ENCODE data around the gene ARSG. TPM values are rescaled to one million over a fixed set of nuclear protein-coding genes. Genes with fewer than 3 reads are reported as not detected.

ARSG gene
- total RNA-seq, 2 donors from 2014 or later = 0.24 to 0.79 TPM

- Histone ChIP-seq H3K9ac (ENCODE audit: low read depth in 2 of 2, low read length in 2 of 2) (peak overlapping the region; percentile 54 to 88), H3K27me3 (no peaks in the 10 kb centered on the region), H3K36me3 (no peaks in the 10 kb centered on the region), H3K27ac (peak overlapping the region; percentile 3), H3K4me3 (peak overlapping the region; percentile 76), H3K9me3 (no peaks in the 10 kb centered on the region), H3K4me1 (peaks cover 7% of the 10 kb centered on the region)
- DNase-seq = peak; percentile 99
- no peak for TF ChIP-seq CTCF (IDR thresholded peaks at IDR 0.05)
- intact Hi-C loops (cut with DNase I) = no loop called here
These were observed 166.4 kb downstream of the ARSG start for GRCh38 chr17:68457539-68458259.

- no peaks in the 10 kb centered on the region for H3K9me3 ChIP-seq
- peak overlapping the region; percentile 28 for H3K4me3 ChIP-seq
- TF ChIP-seq CTCF (IDR thresholded peaks at IDR 0.05) = no peak
- peak overlapping the region; percentile 54 to 88 for H3K9ac ChIP-seq (ENCODE audit: low read depth in 2 of 2, low read length in 2 of 2)
- no peaks in the 10 kb centered on the region for H3K36me3 ChIP-seq
- DNase-seq = no peak
- intact Hi-C loops (cut with DNase I) = no loop called here
- H3K4me1 ChIP-seq = peaks cover 7% of the 10 kb centered on the region
- no peaks in the 10 kb centered on the region for H3K27me3 ChIP-seq
- peak overlapping the region; percentile 3 for H3K27ac ChIP-seq
These were observed 167.2 kb downstream of the ARSG start for GRCh38 chr17:68458260-68459036.

- TF ChIP-seq CTCF (IDR thresholded peaks at IDR 0.05) = no peak
- no peak for DNase-seq
- H3K9me3 ChIP-seq = no peaks in the 10 kb centered on the region
- no peaks in the 10 kb centered on the region for H3K36me3 ChIP-seq
- no peak overlapping the region for H3K27ac ChIP-seq
- no peak overlapping the region for H3K4me3 ChIP-seq
- H3K9ac ChIP-seq (ENCODE audit: low read depth in 2 of 2, low read length in 2 of 2) = no peak overlapping the region
- intact Hi-C loops (cut with DNase I) = no loop called here
- peaks cover 7% of the 10 kb centered on the region for H3K4me1 ChIP-seq
- H3K27me3 ChIP-seq = no peaks in the 10 kb centered on the region
These were observed 167.8 kb downstream of the ARSG start for GRCh38 chr17:68459037-68459639.

GRCh38 chr17:68460146-68460545 is 168.9 kb downstream of the ARSG start:
- Histone ChIP-seq H3K36me3 (no peaks in the 10 kb centered on the region), H3K9ac (ENCODE audit: low read depth in 2 of 2, low read length in 2 of 2) (no peak overlapping the region), H3K27me3 (no peaks in the 10 kb centered on the region), H3K4me3 (no peak overlapping the region), H3K4me1 (peaks cover 7% of the 10 kb centered on the region), H3K27ac (no peak overlapping the region), H3K9me3 (no peaks in the 10 kb centered on the region)
- no peak for DNase-seq
- no peak for TF ChIP-seq CTCF (IDR thresholded peaks at IDR 0.05)
- intact Hi-C loops (cut with DNase I) = loop anchor here (5.0 to 10.0 kb wide), 3 partner anchors 198 to 295 kb away; no protein-coding TSS in a partner anchor

GRCh38 chr17:68460715-68461114 is 169.4 kb downstream of the ARSG start:
- no peak for TF ChIP-seq CTCF (IDR thresholded peaks at IDR 0.05)
- H3K4me1 ChIP-seq = peaks cover 5% of the 10 kb centered on the region

More at GRCh38 chr17:68460715-68461114, 169.4 kb downstream of the ARSG start:
- intact Hi-C loops (cut with DNase I) = loop anchor here (5.0 to 10.0 kb wide), 3 partner anchors 198 to 294 kb away; no protein-coding TSS in a partner anchor
- Histone ChIP-seq H3K36me3 (no peaks in the 10 kb centered on the region), H3K27ac (no peak overlapping the region), H3K27me3 (no peaks in the 10 kb centered on the region), H3K4me3 (no peak overlapping the region), H3K9me3 (no peaks in the 10 kb centered on the region), H3K9ac (ENCODE audit: low read depth in 2 of 2, low read length in 2 of 2) (no peak overlapping the region)
- no peak for DNase-seq

Measured in colonic mucosa (tissue), 4 donors.